HepG2 (cell line): ENCODE data around the gene CCDC170. TPM values are rescaled to one million over a fixed set of nuclear protein-coding genes. Genes with fewer than 3 reads are reported as not detected.

Source experiments
- ARNTL ChIP-seq: sonication (generic); formaldehyde crosslinking; IDR thresholded peaks from 2 replicates; pipeline ENCODE4 v1.4.0; 2020; ENCODE audit warnings: mild to moderate bottlenecking, missing genetic modification reagents
- DR1 ChIP-seq: sonication (generic); formaldehyde crosslinking; IDR thresholded peaks from 2 replicates; pipeline ENCODE4 v1.8.0; 2021; ENCODE audit warnings: mild to moderate bottlenecking, missing genetic modification reagents, inconsistent platforms
- MATR3 ChIP-seq: sonication (generic); formaldehyde crosslinking; IDR thresholded peaks from 2 replicates; pipeline ENCODE4 v1.4.0; 2020; ENCODE audit warnings: missing genetic modification reagents
- PPARG ChIP-seq: conservative IDR thresholded peaks from 2 replicates; pipeline ENCODE4 v1.6.1; 2016; ENCODE audit warnings: missing biosample characterization, missing genetic modification reagents
- SP4 ChIP-seq: sonication (generic); formaldehyde crosslinking; IDR thresholded peaks from 2 replicates; pipeline ENCODE4 v1.8.1; 2023; ENCODE audit warnings: mild to moderate bottlenecking, missing genetic modification reagents
- STAG1 ChIP-seq: sonication (generic); formaldehyde crosslinking; IDR thresholded peaks from 2 replicates; pipeline ENCODE4 v1.4.0; 2020; ENCODE audit warnings: missing genetic modification reagents
- TBX2 ChIP-seq: sonication (generic); formaldehyde crosslinking; IDR thresholded peaks from 2 replicates; pipeline ENCODE4 v1.5.0; 2020; ENCODE audit warnings: missing genetic modification reagents, mild to moderate bottlenecking, borderline replicate concordance
- U2AF1 ChIP-seq: fragments of 200-400 bp; formaldehyde crosslinking; optimal IDR thresholded peaks from 2 replicates; pipeline ENCODE3; 2017; ENCODE audit warnings: mild to moderate bottlenecking, low read depth, low read length
- U2AF2 ChIP-seq: fragments of 200-400 bp; formaldehyde crosslinking; IDR thresholded peaks from 2 replicates; pipeline ENCODE4 v1.6.1; 2017; ENCODE audit warnings: low read depth, mild to moderate bottlenecking, low read length
- ZNF124 ChIP-seq: sonication (generic); formaldehyde crosslinking; IDR thresholded peaks from 2 replicates; pipeline ENCODE4 v1.4.0; 2020; ENCODE audit warnings: missing genetic modification reagents
- ZNF326 ChIP-seq: sonication (generic); formaldehyde crosslinking; IDR thresholded peaks from 2 replicates; pipeline ENCODE4 v1.4.0; 2020; ENCODE audit warnings: missing genetic modification reagents, borderline replicate concordance
- ZNF431 ChIP-seq: sonication (generic); formaldehyde crosslinking; IDR thresholded peaks from 2 replicates; pipeline ENCODE4 v1.9.0; 2022; ENCODE audit warnings: missing genetic modification reagents, low read depth, mild to moderate bottlenecking, borderline replicate concordance
- ZNF788 ChIP-seq: sonication (generic); formaldehyde crosslinking; IDR thresholded peaks from 2 replicates; pipeline ENCODE4 v1.5.0; 2020; ENCODE audit warnings: mild to moderate bottlenecking, missing genetic modification reagents, borderline replicate concordance
- ZSCAN20 ChIP-seq: sonication (generic); formaldehyde crosslinking; IDR thresholded peaks from 2 replicates; pipeline ENCODE4 v1.4.0; 2020; ENCODE audit warnings: missing genetic modification reagents, mild to moderate bottlenecking, borderline replicate concordance
- polyA plus RNA-seq, 8 experiments: library from polyadenylated mRNA; depleted of rRNA in 3 of 8; stranded (reverse) in 7 of 8; unstranded in 1 of 8; fragments of >200 nt; fragmentation: Illumina TruSeq in 4 of 8; extraction: Trizol in 4 of 8; gene quantifications; 2 replicates each; pipeline versions ENCODE4 v1.2.1 to v1.2.3, GENCODE V29; 2011 to 2016; ENCODE audit warnings: low read depth in 4 of 8, missing spikeins in 1 of 8, mixed read lengths in 1 of 8; ENCODE audit not compliant: insufficient read depth in 1 of 8
- total RNA-seq, 5 experiments: library from RNA; depleted of rRNA; stranded (reverse); fragments of >200 nt; fragmentation: Illumina TruSeq; extraction: Trizol; gene quantifications; 2 replicates each; pipeline ENCODE4 v1.2.3, GENCODE V29; 2016; ENCODE audit warnings: low read depth in 1 of 5
- TF ChIP-seq, protein P1 (sequence below): fragments of 450-650 bp; IDR thresholded peaks from 2 replicates; pipeline ENCODE4 v1.6.1; 2017; ENCODE audit warnings: mild to moderate bottlenecking
- TF ChIP-seq, protein P2 (sequence below): sonication (generic); formaldehyde crosslinking; IDR thresholded peaks from 2 replicates; pipeline ENCODE4 v1.5.0; 2020; ENCODE audit warnings: mild to moderate bottlenecking, missing genetic modification reagents
- TF ChIP-seq, protein P3 (sequence below): sonication (generic); formaldehyde crosslinking; IDR thresholded peaks from 2 replicates; pipeline ENCODE4 v1.8.1; 2023; ENCODE audit warnings: mild to moderate bottlenecking, missing genetic modification reagents, borderline replicate concordance
- TF ChIP-seq, protein P4 (sequence below): sonication (generic); formaldehyde crosslinking; IDR thresholded peaks from 2 replicates; pipeline ENCODE4 v1.4.0; 2020; ENCODE audit warnings: mild to moderate bottlenecking, missing genetic modification reagents

The CCDC170 gene
- total and polyA plus RNA-seq, 2 of the 13 experiments (the other 11 are each of a cell fraction or from before 2014, with no cell fraction given), result 0.90 to 5.1 TPM

DNA sequence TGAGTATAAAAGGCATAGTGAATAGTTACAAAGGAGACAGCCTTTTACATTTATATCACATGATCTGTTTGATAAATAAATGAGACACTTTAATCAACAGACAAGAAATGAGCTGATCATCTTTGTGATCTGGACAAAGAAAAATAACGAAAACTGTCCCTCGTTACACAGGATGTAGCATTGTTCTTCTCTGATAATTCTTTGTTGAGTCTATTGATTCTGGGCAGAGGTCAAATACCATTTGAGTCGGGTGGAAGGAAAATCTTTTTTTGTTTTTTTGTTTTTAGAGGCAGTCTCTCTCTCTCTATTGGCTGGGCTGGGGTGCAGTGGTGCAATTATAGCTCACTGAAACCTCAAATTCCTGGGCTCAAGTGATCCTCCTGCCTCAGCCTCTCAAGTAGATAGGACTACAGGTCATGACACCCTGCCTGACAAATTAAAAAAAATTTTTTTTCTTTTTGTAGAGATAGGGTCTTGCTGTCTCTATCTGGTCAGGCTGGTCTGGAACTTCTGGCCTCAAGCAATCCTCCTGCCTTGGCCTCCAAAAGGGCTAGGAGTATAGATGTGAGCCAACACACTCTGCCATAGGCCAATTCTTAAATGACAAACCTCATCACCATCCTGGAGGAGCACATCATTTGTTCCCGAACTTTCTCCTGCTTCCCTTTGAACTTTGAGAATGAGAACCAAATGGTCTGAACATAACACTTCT is 41.8 kb downstream of the CCDC170 start (continued):
- TF ChIP-seq, protein P1, sequence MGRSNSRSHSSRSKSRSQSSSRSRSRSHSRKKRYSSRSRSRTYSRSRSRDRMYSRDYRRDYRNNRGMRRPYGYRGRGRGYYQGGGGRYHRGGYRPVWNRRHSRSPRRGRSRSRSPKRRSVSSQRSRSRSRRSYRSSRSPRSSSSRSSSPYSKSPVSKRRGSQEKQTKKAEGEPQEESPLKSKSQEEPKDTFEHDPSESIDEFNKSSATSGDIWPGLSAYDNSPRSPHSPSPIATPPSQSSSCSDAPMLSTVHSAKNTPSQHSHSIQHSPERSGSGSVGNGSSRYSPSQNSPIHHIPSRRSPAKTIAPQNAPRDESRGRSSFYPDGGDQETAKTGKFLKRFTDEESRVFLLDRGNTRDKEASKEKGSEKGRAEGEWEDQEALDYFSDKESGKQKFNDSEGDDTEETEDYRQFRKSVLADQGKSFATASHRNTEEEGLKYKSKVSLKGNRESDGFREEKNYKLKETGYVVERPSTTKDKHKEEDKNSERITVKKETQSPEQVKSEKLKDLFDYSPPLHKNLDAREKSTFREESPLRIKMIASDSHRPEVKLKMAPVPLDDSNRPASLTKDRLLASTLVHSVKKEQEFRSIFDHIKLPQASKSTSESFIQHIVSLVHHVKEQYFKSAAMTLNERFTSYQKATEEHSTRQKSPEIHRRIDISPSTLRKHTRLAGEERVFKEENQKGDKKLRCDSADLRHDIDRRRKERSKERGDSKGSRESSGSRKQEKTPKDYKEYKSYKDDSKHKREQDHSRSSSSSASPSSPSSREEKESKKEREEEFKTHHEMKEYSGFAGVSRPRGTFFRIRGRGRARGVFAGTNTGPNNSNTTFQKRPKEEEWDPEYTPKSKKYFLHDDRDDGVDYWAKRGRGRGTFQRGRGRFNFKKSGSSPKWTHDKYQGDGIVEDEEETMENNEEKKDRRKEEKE, result no peak
- TF ChIP-seq SP4 (CRISPR knock-in tag), result no peak
- TF ChIP-seq ZNF788 (CRISPR knock-in tag), result no peak
- TF ChIP-seq, protein P2, sequence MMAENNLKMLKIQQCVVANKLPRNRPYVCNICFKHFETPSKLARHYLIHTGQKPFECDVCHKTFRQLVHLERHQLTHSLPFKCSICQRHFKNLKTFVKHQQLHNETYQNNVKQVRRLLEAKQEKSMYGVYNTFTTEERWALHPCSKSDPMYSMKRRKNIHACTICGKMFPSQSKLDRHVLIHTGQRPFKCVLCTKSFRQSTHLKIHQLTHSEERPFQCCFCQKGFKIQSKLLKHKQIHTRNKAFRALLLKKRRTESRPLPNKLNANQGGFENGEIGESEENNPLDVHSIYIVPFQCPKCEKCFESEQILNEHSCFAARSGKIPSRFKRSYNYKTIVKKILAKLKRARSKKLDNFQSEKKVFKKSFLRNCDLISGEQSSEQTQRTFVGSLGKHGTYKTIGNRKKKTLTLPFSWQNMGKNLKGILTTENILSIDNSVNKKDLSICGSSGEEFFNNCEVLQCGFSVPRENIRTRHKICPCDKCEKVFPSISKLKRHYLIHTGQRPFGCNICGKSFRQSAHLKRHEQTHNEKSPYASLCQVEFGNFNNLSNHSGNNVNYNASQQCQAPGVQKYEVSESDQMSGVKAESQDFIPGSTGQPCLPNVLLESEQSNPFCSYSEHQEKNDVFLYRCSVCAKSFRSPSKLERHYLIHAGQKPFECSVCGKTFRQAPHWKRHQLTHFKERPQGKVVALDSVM (CRISPR knock-in tag), result peak; percentile 64
- TF ChIP-seq, protein P3, sequence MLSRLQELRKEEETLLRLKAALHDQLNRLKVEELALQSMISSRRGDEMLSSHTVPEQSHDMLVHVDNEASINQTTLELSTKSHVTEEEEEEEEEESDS (CRISPR knock-in tag), result no peak
- TF ChIP-seq DR1 (CRISPR knock-in tag), result no peak
- TF ChIP-seq, protein P4, sequence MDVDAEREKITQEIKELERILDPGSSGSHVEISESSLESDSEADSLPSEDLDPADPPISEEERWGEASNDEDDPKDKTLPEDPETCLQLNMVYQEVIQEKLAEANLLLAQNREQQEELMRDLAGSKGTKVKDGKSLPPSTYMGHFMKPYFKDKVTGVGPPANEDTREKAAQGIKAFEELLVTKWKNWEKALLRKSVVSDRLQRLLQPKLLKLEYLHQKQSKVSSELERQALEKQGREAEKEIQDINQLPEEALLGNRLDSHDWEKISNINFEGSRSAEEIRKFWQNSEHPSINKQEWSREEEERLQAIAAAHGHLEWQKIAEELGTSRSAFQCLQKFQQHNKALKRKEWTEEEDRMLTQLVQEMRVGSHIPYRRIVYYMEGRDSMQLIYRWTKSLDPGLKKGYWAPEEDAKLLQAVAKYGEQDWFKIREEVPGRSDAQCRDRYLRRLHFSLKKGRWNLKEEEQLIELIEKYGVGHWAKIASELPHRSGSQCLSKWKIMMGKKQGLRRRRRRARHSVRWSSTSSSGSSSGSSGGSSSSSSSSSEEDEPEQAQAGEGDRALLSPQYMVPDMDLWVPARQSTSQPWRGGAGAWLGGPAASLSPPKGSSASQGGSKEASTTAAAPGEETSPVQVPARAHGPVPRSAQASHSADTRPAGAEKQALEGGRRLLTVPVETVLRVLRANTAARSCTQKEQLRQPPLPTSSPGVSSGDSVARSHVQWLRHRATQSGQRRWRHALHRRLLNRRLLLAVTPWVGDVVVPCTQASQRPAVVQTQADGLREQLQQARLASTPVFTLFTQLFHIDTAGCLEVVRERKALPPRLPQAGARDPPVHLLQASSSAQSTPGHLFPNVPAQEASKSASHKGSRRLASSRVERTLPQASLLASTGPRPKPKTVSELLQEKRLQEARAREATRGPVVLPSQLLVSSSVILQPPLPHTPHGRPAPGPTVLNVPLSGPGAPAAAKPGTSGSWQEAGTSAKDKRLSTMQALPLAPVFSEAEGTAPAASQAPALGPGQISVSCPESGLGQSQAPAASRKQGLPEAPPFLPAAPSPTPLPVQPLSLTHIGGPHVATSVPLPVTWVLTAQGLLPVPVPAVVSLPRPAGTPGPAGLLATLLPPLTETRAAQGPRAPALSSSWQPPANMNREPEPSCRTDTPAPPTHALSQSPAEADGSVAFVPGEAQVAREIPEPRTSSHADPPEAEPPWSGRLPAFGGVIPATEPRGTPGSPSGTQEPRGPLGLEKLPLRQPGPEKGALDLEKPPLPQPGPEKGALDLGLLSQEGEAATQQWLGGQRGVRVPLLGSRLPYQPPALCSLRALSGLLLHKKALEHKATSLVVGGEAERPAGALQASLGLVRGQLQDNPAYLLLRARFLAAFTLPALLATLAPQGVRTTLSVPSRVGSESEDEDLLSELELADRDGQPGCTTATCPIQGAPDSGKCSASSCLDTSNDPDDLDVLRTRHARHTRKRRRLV, result no peak
- TF ChIP-seq PPARG (CRISPR knock-in tag), result peak; percentile 64
- TF ChIP-seq STAG1 (CRISPR knock-in tag), result no peak
- no peak for TF ChIP-seq ARNTL (CRISPR knock-in tag)
- no peak for TF ChIP-seq ZNF124
- no peak for TF ChIP-seq U2AF2
- TF ChIP-seq ZSCAN20 (CRISPR knock-in tag), result no peak
- no peak for TF ChIP-seq TBX2
- TF ChIP-seq ZNF326 (CRISPR knock-in tag), result no peak
- TF ChIP-seq ZNF431 (CRISPR knock-in tag), result no peak
- TF ChIP-seq MATR3, result no peak
- no peak for TF ChIP-seq U2AF1
